ENCODE results near the gene GGCT.

GRCh38 chr7:30502470-30503251 is 2.0 kb downstream of the GGCT start:
- TF ChIP-seq POLR2AphosphoS5 (IDR thresholded peaks at IDR 0.05) (no peak), CTCF (IDR thresholded peaks at IDR 0.05 in 8 of 11, conservative IDR thresholded peaks at IDR 0.05 in 3 of 11) (no peak), POLR2A (IDR thresholded peaks at IDR 0.05) (no peak)

All from spleen (tissue), 7 donors.